ENCODE data around the gene RARB. TPM values are rescaled to one million over a fixed set of nuclear protein-coding genes. Genes with fewer than 3 reads are reported as not detected.

The RARB gene
- total RNA-seq, 2 experiments from 2014 or later, result not detected

DNA sequence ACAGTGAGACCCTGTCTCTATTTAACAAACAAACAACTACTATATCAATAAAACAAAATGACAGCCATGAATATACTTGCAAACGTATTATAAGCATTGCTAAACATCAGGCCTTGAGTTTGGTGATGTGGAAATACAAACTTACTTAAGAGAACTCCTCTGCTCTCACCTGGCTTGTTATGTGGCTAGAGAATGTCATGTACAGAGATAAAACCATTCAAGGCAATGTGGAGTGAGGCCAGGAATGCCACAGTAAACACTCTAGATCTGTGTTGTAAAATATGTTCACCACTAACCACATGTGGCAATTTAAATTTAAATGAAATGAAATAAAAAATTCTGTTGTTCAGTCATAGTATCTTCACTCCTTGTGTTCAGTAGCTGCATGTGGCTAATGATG lies 22.7 kb upstream of the RARB start:
- H3K27ac Mint-ChIP-seq, result no peak overlapping the region
- H3K9me3 Mint-ChIP-seq (ENCODE audit: low read depth), result peaks cover 2% of the 10 kb centered on the region
- CTCF ChIA-PET, result no interaction called here
- no peak overlapping the region for H3K4me3 Mint-ChIP-seq
- DNase-seq (no peak), ATAC-seq (no peak)
- no peaks in the 10 kb centered on the region for H3K4me1 Mint-ChIP-seq
- no peaks in the 10 kb centered on the region for H3K27me3 Mint-ChIP-seq
- H3K36me3 Mint-ChIP-seq, result no peaks in the 10 kb centered on the region

DNA sequence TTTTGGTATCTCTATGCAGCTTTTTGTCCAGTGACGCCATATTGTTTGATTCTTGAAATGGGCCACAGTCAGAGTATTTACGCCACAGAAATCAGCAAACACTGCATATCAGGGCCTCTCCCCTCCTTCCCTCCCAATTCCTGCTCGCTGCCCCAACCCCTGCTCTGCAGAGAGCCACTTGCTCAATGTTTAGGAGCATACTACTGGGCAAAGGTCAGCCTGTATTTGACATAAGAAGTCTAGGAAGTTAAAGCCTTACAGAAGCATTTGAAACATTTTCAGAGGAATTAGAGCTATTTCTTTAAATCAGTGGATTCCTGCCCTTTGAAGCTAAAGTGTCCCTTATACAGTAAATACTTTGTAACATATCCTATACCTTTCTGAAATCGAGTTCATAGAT lies 17.4 kb upstream of the RARB start:
- H3K36me3 Mint-ChIP-seq, result no peaks in the 10 kb centered on the region
- no peak overlapping the region for H3K27ac Mint-ChIP-seq
- CTCF ChIA-PET, result no interaction called here
- H3K4me3 Mint-ChIP-seq, result no peak overlapping the region
- no peaks in the 10 kb centered on the region for H3K4me1 Mint-ChIP-seq
- DNase-seq, result no peak
- H3K9me3 Mint-ChIP-seq (ENCODE audit: low read depth), result no peaks in the 10 kb centered on the region
- H3K27me3 Mint-ChIP-seq, result no peaks in the 10 kb centered on the region
- ATAC-seq, result no peak

DNA sequence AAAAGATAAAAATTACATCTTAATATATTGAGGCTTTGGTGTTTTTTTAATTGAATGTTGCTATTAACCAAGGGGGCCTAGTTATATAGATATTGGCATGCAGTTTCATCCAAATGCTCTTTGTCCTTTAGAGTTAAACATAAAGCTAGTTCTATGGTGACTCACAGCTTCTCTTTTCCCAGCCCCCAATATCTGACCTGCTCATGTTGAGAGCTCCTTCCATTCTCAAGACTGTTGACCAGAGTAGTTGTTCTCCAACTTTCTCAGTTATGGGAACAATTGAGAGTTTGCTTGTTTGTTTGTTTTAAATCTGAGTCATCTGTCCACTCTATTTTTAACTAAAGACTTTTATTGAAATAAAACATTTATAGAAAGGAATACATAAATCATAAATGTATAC lies 15.8 kb upstream of the RARB start:
- no peak overlapping the region for H3K4me3 Mint-ChIP-seq
- no peaks in the 10 kb centered on the region for H3K4me1 Mint-ChIP-seq
- H3K36me3 Mint-ChIP-seq, result no peaks in the 10 kb centered on the region
- ATAC-seq (no peak), DNase-seq (no peak)
- CTCF ChIA-PET, result no interaction called here
- H3K9me3 Mint-ChIP-seq (ENCODE audit: low read depth), result no peaks in the 10 kb centered on the region
- H3K27me3 Mint-ChIP-seq, result no peaks in the 10 kb centered on the region
- no peak overlapping the region for H3K27ac Mint-ChIP-seq

DNA sequence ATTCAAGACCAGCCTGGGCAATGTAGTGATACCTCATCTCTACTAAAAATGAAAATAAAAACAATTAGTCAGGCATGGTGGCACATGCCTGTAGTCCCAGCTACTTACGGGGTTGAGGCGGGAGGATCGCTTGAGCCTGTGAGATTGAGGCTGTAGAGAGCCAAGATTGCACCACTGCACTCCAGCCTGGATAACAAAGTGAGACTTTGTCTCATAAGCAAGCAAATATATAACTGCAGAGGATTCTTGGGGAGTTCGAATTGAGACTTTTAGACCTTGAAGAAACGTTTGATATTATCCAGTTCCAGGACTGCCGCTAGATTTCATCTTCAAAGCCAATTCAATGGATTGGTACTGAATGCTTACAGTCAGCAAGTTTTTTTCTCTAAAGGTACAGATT lies 11.9 kb upstream of the RARB start:
- no peak for DNase-seq
- Mint-ChIP-seq H3K4me3 (no peak overlapping the region), H3K27me3 (no peaks in the 10 kb centered on the region), H3K27ac (no peak overlapping the region), H3K9me3 (ENCODE audit: low read depth) (no peaks in the 10 kb centered on the region), H3K36me3 (no peaks in the 10 kb centered on the region), H3K4me1 (no peaks in the 10 kb centered on the region)
- no peak for ATAC-seq
- CTCF ChIA-PET, result no interaction called here

DNA sequence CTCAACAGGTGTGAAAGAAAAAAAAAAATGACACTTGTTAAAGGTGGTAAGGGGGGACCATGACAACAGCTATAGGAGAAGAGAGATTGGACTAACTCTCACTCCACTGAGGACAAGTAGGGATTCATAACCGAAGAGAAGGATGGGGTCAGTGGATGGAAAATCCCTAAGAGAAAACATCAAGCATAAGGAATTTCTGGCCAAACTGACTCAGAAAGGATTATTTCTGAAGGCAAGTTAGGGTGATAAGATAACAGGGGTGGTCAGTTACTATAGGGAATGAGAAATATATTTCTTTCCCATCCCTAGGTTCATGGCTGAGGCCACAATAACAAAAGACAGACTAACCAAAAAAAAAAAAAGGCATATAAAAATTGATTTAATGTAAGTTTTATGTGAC lies 9.5 kb upstream of the RARB start:
- no peak overlapping the region for H3K4me3 Mint-ChIP-seq
- H3K27ac Mint-ChIP-seq, result no peak overlapping the region
- CTCF ChIA-PET, result no interaction called here
- ATAC-seq (no peak), DNase-seq (no peak)
- no peaks in the 10 kb centered on the region for H3K27me3 Mint-ChIP-seq
- no peaks in the 10 kb centered on the region for H3K36me3 Mint-ChIP-seq
- no peaks in the 10 kb centered on the region for H3K9me3 Mint-ChIP-seq (ENCODE audit: low read depth)
- H3K4me1 Mint-ChIP-seq, result no peaks in the 10 kb centered on the region

DNA sequence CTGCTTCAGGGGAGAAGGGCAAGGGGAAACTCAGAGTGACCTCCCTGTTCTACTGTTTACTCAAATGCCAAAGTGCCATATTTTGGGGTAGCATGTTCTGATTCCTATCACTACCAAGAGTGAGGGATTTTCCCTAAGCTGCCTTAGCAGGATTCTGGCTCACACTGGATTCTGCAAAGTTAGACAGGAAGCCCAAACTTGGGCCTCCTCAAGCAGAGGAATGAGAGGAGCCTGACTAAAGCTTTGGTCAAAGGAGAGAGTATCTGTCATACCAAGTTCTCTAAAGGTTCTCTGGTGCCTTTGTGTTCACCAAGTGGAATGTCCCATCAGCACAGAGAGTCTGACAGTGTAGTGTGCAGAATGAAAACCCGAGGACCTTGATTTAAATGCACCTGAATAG lies 8.8 kb upstream of the RARB start:
- peaks cover 4% of the 10 kb centered on the region for H3K27me3 Mint-ChIP-seq
- CTCF ChIA-PET, result no interaction called here
- H3K4me1 Mint-ChIP-seq, result no peaks in the 10 kb centered on the region
- DNase-seq (no peak), ATAC-seq (no peak)
- H3K36me3 Mint-ChIP-seq, result no peaks in the 10 kb centered on the region
- no peak overlapping the region for H3K4me3 Mint-ChIP-seq
- no peaks in the 10 kb centered on the region for H3K9me3 Mint-ChIP-seq (ENCODE audit: low read depth)
- H3K27ac Mint-ChIP-seq, result no peak overlapping the region

DNA sequence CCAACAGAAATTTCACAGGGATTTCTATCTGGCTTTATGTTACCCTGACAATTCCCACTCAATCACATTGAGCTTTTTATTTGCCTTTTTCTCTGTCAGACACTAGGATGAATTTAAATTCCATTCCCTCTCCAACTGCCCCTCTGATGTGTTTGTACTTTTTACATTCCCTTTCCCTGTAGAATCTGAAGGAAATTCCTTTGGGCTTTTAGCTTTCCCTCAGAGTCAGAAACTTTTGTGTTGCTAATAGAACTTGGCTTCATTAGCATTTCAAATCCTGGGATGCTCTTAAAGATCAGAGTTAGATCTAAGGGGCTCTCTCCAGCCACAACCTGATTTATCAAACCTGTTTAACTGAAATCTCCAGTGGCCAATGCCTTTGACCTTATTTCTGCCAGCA lies 7.9 kb upstream of the RARB start:
- Mint-ChIP-seq H3K36me3 (no peaks in the 10 kb centered on the region), H3K4me1 (no peaks in the 10 kb centered on the region), H3K27me3 (peaks cover 4% of the 10 kb centered on the region), H3K4me3 (no peak overlapping the region), H3K27ac (no peak overlapping the region), H3K9me3 (ENCODE audit: low read depth) (no peaks in the 10 kb centered on the region)
- ATAC-seq (no peak), DNase-seq (no peak)
- CTCF ChIA-PET, result no interaction called here

DNA sequence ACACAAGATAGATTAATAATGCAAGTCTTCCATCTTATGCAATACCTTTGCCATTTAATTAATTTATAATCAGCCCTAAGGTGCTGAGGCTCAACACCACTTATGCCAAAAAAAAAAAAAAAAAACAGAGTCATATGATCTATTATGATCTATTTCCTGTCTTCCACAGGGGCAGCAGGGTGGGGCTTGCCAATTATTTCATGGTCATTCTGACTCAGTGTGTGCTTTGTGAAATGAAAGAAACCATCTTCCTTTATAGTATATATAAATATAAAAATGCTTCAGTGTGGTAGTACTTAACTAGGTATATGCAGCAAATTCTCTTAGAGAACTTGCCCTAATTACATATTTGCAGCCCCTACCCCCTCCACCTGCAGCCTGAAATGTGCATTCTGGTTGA lies 7.2 kb upstream of the RARB start:
- no peak overlapping the region for H3K4me3 Mint-ChIP-seq
- ATAC-seq (no peak), DNase-seq (no peak)
- CTCF ChIA-PET, result no interaction called here
- no peaks in the 10 kb centered on the region for H3K36me3 Mint-ChIP-seq
- no peaks in the 10 kb centered on the region for H3K4me1 Mint-ChIP-seq
- H3K27me3 Mint-ChIP-seq, result peaks cover 6% of the 10 kb centered on the region
- H3K9me3 Mint-ChIP-seq (ENCODE audit: low read depth), result no peaks in the 10 kb centered on the region
- H3K27ac Mint-ChIP-seq, result no peak overlapping the region

DNA sequence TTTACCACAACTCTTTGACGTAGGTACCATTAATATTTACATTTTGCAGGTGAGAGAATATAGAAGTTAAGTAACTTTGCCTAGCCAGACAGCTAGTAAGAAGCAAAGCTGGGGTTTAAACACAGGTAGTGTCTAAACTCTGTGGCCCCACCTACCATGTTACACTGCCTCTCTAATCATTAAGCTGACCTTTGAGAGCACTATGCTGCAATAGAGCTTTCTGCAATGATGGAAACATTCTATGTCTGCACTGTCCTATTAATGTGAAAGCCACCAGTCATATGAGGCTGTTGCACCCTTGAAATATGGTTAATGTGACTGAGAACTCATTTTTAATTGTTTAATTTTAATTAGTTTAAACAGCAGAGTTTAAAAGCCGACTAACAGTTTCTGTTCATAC lies 6.3 kb upstream of the RARB start:
- no peaks in the 10 kb centered on the region for H3K9me3 Mint-ChIP-seq (ENCODE audit: low read depth)
- ATAC-seq (no peak), DNase-seq (no peak)
- no peaks in the 10 kb centered on the region for H3K36me3 Mint-ChIP-seq
- H3K27ac Mint-ChIP-seq, result no peak overlapping the region
- H3K4me3 Mint-ChIP-seq, result no peak overlapping the region
- peaks cover 15% of the 10 kb centered on the region for H3K27me3 Mint-ChIP-seq
- H3K4me1 Mint-ChIP-seq, result no peaks in the 10 kb centered on the region
- CTCF ChIA-PET, result no interaction called here

DNA sequence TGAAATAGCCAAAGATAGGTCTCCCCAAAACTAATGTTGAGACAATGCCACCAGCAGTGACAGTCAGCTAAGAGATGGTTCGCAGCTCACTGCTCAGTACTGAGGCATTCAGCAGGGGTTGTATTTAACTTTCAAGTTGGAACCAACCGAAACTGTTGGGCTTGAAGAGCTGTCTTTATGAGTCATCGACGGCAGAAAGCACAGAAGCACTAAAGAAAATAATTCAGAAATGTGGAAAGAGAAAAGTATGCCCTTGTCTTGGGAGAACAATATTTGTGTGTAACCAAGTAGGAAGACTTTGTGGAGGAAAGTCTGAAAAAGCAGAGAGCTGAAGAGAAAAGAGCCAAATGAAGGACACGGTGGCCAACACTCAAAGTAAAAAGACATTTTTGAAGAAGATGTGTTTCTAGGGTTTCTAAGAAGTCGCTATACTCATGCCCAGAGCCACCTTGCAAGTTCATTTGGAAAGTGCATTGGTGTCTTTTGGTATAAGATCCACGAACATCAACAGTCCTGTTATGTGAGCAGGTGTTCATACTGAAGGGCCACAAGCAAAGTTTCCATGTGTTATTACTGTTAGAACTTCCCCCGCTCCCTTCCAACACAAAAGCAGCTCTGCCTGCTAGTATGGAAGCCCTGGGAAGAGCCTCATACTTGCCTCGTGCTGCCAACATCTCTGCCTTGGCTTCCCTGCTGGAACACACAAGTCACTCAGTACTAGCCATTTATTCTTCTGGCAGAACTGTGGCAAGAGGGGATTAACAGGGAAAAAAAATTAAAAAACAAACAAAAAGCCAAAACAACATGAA lies 4.1 kb upstream of the RARB start:
- ATAC-seq (no peak), DNase-seq (no peak)
- Mint-ChIP-seq H3K36me3 (no peaks in the 10 kb centered on the region), H3K27ac (no peak overlapping the region), H3K27me3 (peaks cover 37% of the 10 kb centered on the region), H3K4me3 (no peak overlapping the region), H3K9me3 (ENCODE audit: low read depth) (no peaks in the 10 kb centered on the region), H3K4me1 (peaks cover 3% of the 10 kb centered on the region)
- CTCF ChIA-PET, result no interaction called here

DNA sequence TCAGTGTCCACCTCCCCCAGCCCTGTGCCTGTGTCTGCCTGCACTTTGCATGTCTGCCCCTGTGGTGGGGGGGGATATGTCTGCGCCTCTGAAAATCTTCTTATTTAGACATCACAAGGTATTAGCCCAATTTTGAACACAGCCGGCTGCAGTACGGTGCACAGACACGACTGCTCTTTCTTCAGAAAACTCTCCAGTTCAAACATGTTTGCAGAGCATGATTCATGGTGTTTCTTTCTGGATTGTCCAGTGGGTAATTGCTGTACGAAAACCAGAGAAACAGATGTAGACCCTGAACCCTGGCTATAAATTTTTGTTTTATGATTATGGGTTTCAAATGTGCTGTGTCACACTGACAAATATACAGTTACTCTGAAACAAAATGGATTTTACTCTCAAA lies 3.4 kb upstream of the RARB start:
- H3K9me3 Mint-ChIP-seq (ENCODE audit: low read depth), result no peaks in the 10 kb centered on the region

DNA sequence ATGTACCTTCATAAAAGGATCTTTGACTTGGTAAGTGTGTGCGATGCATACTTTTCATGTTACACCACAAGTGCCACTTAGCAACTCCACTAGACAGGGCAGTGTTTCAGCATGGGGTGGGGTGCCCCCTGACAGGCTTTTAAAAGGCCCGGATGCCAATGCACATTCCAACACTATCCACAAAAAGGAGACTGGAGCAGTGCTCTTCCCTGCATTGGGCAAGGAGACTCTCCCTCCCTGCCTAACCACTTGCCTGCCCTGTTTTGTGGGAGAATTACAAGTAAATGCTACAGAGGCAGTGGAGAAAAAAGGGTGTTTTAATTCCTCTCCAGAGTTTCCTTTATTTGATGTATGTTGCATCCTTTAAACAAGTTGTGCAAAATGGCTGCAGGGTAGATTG lies 1.7 kb upstream of the RARB start:
- Mint-ChIP-seq H3K9me3 (ENCODE audit: low read depth) (no peaks in the 10 kb centered on the region), H3K4me1 (peaks cover 3% of the 10 kb centered on the region), H3K27me3 (peaks cover 52% of the 10 kb centered on the region), H3K27ac (no peak overlapping the region), H3K4me3 (no peak overlapping the region), H3K36me3 (no peaks in the 10 kb centered on the region)
- DNase-seq, result no peak
- no peak for ATAC-seq
- CTCF ChIA-PET, result no interaction called here

More for the DNA sequence above, 3.4 kb upstream of the RARB start:
- Mint-ChIP-seq H3K27me3 (peaks cover 42% of the 10 kb centered on the region), H3K27ac (no peak overlapping the region), H3K4me3 (no peak overlapping the region), H3K36me3 (no peaks in the 10 kb centered on the region), H3K4me1 (peaks cover 3% of the 10 kb centered on the region)
- DNase-seq (no peak), ATAC-seq (no peak)
- CTCF ChIA-PET, result no interaction called here

DNA sequence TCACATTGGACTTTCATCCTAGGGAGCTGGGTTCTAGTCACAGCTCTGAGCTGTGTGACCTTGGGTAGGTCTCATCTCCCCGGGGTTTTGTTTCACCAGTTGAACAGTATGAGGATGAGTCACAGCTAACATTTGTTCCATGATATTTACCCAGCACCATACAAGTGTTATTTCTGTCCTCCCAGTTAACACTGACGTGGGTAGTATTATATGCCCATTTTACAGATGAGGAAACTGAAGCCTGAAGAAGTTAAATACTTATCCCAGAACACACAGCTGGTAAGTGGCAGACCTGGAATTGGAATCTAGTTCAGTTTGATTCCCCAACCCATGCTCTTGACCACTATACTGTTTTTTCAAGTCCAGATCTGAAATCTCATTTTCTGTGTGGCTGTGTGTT lies 908 bp upstream of the RARB start:
- H3K9me3 Mint-ChIP-seq (ENCODE audit: low read depth), result no peaks in the 10 kb centered on the region
- no peak overlapping the region for H3K4me3 Mint-ChIP-seq
- H3K27me3 Mint-ChIP-seq, result peaks cover 58% of the 10 kb centered on the region
- peaks cover 3% of the 10 kb centered on the region for H3K4me1 Mint-ChIP-seq
- H3K36me3 Mint-ChIP-seq, result no peaks in the 10 kb centered on the region
- ATAC-seq (no peak), DNase-seq (no peak)
- no peak overlapping the region for H3K27ac Mint-ChIP-seq
- CTCF ChIA-PET, result no interaction called here

DNA sequence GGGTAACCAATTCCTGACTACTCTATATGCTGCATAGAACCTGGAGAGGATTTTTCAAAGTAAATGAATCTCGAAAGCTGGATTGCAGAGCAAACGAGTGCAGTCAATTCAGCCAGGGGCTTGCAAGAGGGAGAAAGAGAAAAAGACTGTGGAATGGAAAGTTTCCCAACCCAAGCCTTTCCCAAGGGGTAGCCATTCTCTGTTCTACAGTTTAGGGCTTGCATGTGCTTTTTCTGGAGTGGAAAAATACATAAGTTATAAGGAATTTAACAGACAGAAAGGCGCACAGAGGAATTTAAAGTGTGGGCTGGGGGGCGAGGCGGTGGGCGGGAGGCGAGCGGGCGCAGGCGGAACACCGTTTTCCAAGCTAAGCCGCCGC lies 511 bp upstream of the RARB start:
- no peak overlapping the region for H3K4me3 Mint-ChIP-seq
- peaks cover 3% of the 10 kb centered on the region for H3K4me1 Mint-ChIP-seq
- no peaks in the 10 kb centered on the region for H3K9me3 Mint-ChIP-seq (ENCODE audit: low read depth)
- peaks cover 58% of the 10 kb centered on the region for H3K27me3 Mint-ChIP-seq
- no peaks in the 10 kb centered on the region for H3K36me3 Mint-ChIP-seq
- ATAC-seq (no peak), DNase-seq (no peak)
- H3K27ac Mint-ChIP-seq, result no peak overlapping the region
- CTCF ChIA-PET, result no interaction called here

DNA sequence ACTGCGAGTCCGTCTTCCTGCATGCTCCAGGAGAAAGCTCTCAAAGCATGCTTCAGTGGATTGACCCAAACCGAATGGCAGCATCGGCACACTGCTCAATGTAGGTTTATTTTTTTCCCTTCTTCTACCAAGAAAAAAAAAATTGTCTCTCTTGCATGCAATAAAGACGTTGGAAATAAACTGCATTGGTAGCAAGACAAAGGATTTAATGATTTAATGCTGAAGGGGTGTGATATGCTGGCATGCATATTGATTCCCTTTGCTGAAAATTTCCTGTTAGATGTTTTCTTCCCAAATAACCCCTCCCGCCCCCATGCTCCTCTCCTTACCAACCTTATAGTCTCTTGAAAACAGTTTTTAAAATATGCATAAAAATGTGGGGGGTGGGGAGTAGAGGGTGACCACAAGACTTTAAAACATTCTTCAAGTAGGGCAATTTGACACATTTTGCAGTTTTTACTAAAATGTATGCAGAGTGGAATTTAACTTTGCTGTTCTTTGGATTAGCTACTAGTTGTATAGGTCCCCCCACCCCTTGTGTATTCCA lies 799 bp downstream of the RARB start:
- DNase-seq, result no peak
- Mint-ChIP-seq H3K27me3 (peaks cover 61% of the 10 kb centered on the region), H3K4me1 (peaks cover 3% of the 10 kb centered on the region), H3K9me3 (ENCODE audit: low read depth) (no peaks in the 10 kb centered on the region), H3K36me3 (no peaks in the 10 kb centered on the region), H3K27ac (no peak overlapping the region), H3K4me3 (no peak overlapping the region)
- ATAC-seq, result no peak
- CTCF ChIA-PET, result no interaction called here
